ENCODE data around the gene TOM1L2.
"Not testable (repeated sequence)": the region's sequence is repeated elsewhere in the genome, so short reads cannot be mapped to it uniquely, and the experiment has no call there.

Gene TOM1L2

DNA sequence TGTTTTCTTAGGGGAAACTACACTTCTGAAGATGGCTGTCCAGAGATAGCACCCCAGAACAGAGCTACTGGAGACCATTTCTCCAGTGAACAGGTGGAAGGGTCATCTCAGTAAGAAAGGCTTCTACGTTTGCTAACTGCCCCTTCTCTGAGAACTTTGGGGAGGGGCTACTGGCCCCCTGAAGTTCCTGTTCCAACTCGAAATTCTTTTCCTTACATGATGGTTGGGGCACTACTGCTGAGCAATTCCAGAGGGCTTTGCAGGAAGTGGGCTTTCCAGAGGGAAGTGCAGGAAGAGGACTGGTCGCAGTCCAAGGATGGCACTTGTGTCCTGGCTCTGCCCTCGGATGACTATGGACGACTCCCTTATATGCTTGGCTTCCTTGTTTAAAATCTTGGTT, 31.2 kb downstream of the TOM1L2 start:
- no peak overlapping the region for H3K4me3 Mint-ChIP-seq
- no peak for ATAC-seq (replicated peaks)
- H3K27ac Mint-ChIP-seq = no peak overlapping the region

DNA sequence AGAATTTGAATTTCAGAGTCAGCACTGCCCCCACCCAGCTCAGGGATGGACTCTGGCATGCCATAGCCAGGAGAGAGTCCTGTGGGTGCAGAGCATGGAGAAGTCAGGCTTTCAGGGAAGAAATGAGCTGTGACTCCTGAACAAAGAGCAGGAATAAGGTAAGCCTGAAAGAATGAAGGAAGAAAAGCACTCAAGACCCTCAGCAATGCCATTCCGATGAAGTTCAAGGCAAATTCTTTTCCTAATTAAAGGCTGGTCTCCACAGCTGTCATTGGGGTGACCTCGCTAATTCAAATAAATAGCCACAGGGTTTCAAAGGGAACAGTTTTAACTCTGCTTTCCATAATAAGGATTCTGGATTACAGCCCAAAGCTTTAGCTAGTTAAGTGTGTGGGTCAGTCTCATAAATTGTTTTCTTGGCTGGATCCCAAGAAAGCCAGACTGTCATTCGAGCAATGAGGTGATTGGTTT, 31.7 kb downstream of the TOM1L2 start:
- no peak for ATAC-seq (replicated peaks)
- no peak for DNase-seq
- Mint-ChIP-seq H3K27me3 (no peaks in the 10 kb centered on the region), H3K4me3 (no peak overlapping the region), H3K36me3 (ENCODE audit: insufficient read depth) (no peaks in the 10 kb centered on the region), H3K9me3 (no peaks in the 10 kb centered on the region), H3K27ac (no peak overlapping the region), H3K4me1 (ENCODE audit: low read depth in 2 of 2) (peaks cover 23 to 26% of the 10 kb centered on the region in 2 donors)

More for the DNA sequence above, 31.2 kb downstream of the TOM1L2 start:
- H3K36me3 Mint-ChIP-seq (ENCODE audit: insufficient read depth) = no peaks in the 10 kb centered on the region
- H3K4me1 Mint-ChIP-seq (ENCODE audit: low read depth in 2 of 2) = peaks cover 21 to 23% of the 10 kb centered on the region in 2 donors
- no peak for DNase-seq
- H3K9me3 Mint-ChIP-seq = no peaks in the 10 kb centered on the region
- no peaks in the 10 kb centered on the region for H3K27me3 Mint-ChIP-seq

DNA sequence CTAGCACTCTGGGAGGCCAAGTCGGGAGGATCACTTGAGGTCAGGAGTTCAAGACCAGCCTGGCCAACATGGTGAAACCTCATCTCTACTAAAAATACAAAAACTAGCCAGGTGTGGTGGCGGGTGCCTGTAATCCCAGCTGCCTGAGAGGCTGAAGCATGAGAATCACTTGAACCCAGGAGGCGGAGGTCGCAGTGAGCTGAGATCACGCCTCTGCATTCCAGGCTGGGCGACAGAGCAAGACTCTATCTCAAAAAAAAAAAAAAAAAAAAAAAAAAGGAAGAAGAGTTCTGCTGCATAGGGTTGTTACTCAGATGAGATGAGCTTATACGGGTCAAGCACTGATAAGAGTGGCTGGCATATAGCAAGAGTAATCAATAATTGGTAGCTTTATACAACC, 32.3 kb downstream of the TOM1L2 start:
- H3K4me1 Mint-ChIP-seq (ENCODE audit: low read depth in 2 of 2) = peaks cover 25 to 31% of the 10 kb centered on the region in 2 donors
- not testable (repeated sequence) for H3K36me3 Mint-ChIP-seq (ENCODE audit: insufficient read depth); H3K27me3 Mint-ChIP-seq; H3K4me3 Mint-ChIP-seq; H3K9me3 Mint-ChIP-seq; ATAC-seq (replicated peaks); DNase-seq; H3K27ac Mint-ChIP-seq

DNA sequence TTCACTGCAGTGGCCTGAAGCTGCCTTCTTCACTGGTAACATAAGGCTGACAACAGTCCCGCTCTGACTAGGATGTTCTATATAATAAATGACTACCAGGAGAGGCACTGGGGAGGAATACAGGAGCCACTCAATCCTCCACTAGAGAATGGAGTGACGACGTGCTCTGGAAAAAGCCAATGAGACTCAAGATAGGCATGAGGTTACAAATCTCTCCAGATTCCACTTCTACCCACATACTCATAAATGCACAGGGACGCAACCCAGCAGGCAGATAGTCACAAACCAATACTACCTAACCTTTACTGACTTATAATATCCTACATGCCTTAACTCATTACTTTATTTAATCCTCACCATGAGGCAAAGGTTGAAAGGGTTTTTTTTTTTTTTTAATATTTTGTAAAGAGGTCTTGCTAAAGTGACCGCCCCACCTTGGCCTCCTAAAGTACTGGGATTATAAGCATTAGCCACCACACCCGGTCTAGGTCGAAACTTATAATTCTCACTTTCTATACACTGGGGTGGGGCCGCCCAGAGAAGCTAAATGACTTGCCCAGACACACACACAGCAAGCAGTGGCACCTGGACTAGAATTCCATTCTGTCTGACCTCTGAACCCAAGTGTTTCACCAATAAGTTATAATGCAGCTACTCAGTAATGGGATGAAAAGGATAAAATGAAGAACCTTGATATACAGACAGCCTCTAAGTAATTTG, 33.7 kb downstream of the TOM1L2 start:
- ATAC-seq (replicated peaks) (no peak), DNase-seq (no peak)
- Mint-ChIP-seq H3K27ac (peak overlapping the region in 1 of 2 donors; percentile 17), H3K27me3 (no peaks in the 10 kb centered on the region), H3K4me3 (no peak overlapping the region), H3K4me1 (ENCODE audit: low read depth in 2 of 2) (peaks cover 25 to 27% of the 10 kb centered on the region in 2 donors), H3K36me3 (ENCODE audit: insufficient read depth) (no peaks in the 10 kb centered on the region), H3K9me3 (no peaks in the 10 kb centered on the region)

DNA sequence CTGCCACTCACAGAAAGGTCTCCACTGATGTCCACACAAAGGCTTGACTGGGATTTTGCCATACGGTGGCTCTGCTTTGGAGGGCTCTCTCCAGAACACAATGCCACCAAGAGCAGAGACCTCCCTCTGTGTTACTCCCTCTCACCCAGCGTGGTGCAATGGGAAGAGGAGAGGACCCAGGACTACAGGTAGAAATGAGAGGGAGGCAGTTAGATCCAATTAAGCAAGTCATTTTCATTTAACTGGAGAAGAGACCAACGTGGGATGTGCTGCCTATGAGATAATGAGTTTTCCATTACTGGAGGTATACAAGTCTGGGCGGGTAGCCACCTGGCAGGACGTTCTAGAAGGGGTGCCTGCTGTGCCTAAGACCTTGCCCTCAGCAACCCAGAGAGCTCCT, 34.2 kb downstream of the TOM1L2 start:
- Mint-ChIP-seq H3K4me1 (ENCODE audit: low read depth in 2 of 2) (peaks cover 19 to 22% of the 10 kb centered on the region in 2 donors), H3K27ac (peak overlapping the region in 1 of 2 donors; percentile 17), H3K36me3 (ENCODE audit: insufficient read depth) (no peaks in the 10 kb centered on the region), H3K27me3 (no peaks in the 10 kb centered on the region), H3K9me3 (no peaks in the 10 kb centered on the region), H3K4me3 (no peak overlapping the region)
- DNase-seq = no peak
- ATAC-seq (replicated peaks) = no peak

DNA sequence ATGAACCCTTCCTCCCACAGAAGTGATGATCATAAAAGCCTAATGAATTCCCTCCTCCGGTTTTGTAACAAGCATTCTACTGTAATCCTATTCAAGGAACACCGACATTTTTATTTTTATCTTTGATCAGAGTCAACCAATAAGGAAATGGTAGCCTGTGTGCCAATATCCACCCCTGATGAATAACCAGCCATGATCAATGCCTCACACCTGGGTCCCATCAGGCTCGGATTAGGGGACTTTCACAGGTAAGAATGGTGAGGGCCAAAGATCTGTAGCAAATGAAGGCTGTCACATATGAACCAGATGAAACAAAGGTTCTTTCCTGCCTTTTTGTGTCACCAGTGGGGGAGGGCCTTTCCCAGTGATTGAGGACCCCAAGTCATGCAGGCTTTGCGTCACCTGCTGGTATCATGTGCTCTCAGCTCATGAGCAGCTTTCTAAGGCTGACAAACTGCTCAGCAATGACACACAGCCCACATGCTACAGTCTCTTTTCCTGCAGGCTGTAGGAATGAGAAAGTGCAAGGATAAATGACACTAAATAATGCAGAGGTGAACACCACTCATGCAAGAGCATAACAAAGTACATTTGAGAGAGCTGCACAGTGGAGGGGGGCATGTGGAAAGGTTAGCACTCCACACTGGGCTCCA, 34.9 kb downstream of the TOM1L2 start:
- DNase-seq (no peak), ATAC-seq (replicated peaks) (no peak)
- H3K36me3 Mint-ChIP-seq (ENCODE audit: insufficient read depth) = no peaks in the 10 kb centered on the region
- H3K27ac Mint-ChIP-seq = no peak overlapping the region
- H3K4me3 Mint-ChIP-seq = no peak overlapping the region
- peaks cover 19 to 22% of the 10 kb centered on the region in 2 donors for H3K4me1 Mint-ChIP-seq (ENCODE audit: low read depth in 2 of 2)
- no peaks in the 10 kb centered on the region for H3K9me3 Mint-ChIP-seq
- no peaks in the 10 kb centered on the region for H3K27me3 Mint-ChIP-seq

DNA sequence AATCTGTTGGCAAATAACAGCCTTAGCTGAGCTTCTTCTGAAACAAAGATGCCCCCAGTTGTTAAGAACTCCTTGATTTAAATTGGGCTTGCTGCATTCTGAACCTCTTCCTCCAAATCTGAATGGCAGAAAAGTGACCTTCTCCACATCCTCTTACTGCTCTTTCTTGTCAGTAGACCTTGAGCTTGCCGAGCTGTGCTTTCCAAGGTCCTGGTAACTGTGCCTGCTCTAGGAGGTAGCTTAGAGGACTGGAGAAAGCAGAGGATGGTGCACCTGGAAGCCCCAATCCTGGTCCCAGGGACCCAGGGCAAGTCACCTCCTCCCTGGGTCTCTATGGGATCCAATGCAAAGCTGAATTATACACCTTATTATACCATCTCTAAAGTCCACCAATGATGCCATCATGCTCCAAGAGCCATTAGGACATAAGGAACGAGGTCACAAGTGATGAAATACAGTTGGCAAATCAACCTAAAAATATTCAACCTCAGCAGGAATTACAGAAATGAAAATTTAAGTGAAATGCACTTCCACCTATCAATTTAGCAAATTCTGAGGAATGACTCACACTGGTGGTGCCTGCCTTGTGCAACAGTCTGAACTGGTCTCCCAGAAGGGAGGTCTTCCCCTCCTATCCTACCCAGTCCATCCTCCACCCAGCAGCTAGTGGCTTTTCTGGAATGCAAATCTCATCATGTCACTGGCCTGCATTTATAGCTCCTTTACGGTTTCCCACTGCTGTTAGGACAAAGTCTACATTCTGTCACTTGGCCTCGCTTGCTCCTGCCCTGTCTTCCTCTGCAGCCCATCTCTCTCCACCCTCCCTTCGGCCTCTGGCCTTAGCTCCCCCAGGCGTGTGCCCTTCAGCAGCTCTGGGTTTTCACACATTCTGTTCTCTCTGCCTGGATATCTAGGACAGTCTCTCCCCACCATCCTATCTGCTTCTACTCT, 36.6 kb downstream of the TOM1L2 start:
- ATAC-seq (replicated peaks) (no peak), DNase-seq (no peak)
- H3K27ac Mint-ChIP-seq = peak overlapping the region in 1 of 2 donors; percentile 53
- H3K4me1 Mint-ChIP-seq (ENCODE audit: low read depth in 2 of 2) = peaks cover 15 to 24% of the 10 kb centered on the region in 2 donors
- no peaks in the 10 kb centered on the region for H3K36me3 Mint-ChIP-seq (ENCODE audit: insufficient read depth)
- no peaks in the 10 kb centered on the region for H3K9me3 Mint-ChIP-seq
- peak overlapping the region in 1 of 2 donors; percentile 18 for H3K4me3 Mint-ChIP-seq
- no peaks in the 10 kb centered on the region for H3K27me3 Mint-ChIP-seq

DNA sequence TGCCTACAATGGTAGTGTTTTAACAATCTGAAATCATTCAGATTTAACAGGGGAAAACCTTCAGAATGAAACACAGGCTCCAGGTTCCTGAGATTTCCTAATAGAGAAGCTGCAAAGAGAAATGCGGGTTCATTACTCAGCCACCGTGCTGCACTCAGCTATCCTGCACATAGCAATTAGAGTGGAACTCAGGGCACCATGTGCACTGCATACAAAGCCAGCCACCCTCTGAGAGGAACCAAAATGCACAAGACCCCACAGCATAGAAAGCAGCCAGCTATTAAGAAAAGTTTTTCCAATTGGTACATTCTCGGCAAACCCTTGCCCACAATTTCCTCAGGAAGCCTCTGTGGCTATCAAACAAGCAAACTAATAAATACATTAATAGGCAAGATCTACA, 37.4 kb downstream of the TOM1L2 start:
- H3K36me3 Mint-ChIP-seq (ENCODE audit: insufficient read depth) = no peaks in the 10 kb centered on the region
- H3K9me3 Mint-ChIP-seq = no peaks in the 10 kb centered on the region
- no peaks in the 10 kb centered on the region for H3K27me3 Mint-ChIP-seq
- H3K27ac Mint-ChIP-seq = peak overlapping the region in 1 of 2 donors; percentile 21
- H3K4me1 Mint-ChIP-seq (ENCODE audit: low read depth in 2 of 2) = peaks cover 15 to 24% of the 10 kb centered on the region in 2 donors
- H3K4me3 Mint-ChIP-seq = no peak overlapping the region
- no peak for DNase-seq
- no peak for ATAC-seq (replicated peaks)

DNA sequence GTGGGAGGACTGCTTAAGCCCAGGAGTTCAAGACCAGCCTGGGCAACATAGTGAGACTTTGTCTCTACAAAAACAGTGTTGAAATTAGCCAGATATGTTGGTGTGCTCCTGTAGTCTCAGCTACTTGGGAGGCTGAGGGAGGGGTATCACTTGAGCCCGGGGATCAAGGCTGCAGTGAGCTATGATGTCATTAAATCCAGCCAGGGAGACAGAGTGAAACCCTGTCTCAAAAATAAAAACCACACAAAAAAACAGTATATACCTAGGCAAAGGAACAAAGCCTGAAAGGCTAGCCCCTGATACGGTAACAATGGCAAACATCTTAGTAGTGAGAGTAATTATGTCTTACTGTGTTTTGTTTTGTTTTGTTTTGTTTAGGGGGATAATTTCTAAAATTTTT, 38.0 kb downstream of the TOM1L2 start:
- ATAC-seq (replicated peaks) = no peak
- Mint-ChIP-seq H3K36me3 (ENCODE audit: insufficient read depth) (no peaks in the 10 kb centered on the region), H3K27ac (no peak overlapping the region)

DNA sequence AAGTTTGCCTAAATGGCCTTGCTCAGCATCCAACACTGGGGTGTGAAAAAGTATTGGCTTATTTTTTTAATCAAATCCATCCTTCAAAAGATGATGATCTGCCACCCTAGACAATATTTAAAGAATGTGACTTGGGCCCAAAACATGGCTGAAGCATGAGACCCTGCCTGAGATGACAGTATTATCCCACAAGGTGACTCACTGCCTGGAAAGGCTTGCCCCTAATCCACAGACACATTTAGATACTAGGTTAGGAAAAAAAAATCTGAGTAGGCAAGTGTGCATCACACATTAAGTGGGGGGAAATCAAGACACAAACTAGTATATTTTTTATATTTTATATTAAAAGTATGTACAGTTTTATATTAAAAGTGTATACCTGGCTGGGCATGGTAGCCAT, 38.4 kb downstream of the TOM1L2 start:
- DNase-seq (no peak), ATAC-seq (replicated peaks) (no peak)
- no peaks in the 10 kb centered on the region for H3K9me3 Mint-ChIP-seq
- H3K4me3 Mint-ChIP-seq = no peak overlapping the region
- no peaks in the 10 kb centered on the region for H3K27me3 Mint-ChIP-seq
- no peaks in the 10 kb centered on the region for H3K36me3 Mint-ChIP-seq (ENCODE audit: insufficient read depth)
- peaks cover 15 to 25% of the 10 kb centered on the region in 2 donors for H3K4me1 Mint-ChIP-seq (ENCODE audit: low read depth in 2 of 2)
- H3K27ac Mint-ChIP-seq = no peak overlapping the region

More for the DNA sequence above, 38.0 kb downstream of the TOM1L2 start:
- H3K4me1 Mint-ChIP-seq (ENCODE audit: low read depth in 2 of 2) = peaks cover 15 to 25% of the 10 kb centered on the region in 2 donors
- no peak overlapping the region for H3K4me3 Mint-ChIP-seq
- H3K27me3 Mint-ChIP-seq = no peaks in the 10 kb centered on the region
- DNase-seq = no peak
- H3K9me3 Mint-ChIP-seq = no peaks in the 10 kb centered on the region

DNA sequence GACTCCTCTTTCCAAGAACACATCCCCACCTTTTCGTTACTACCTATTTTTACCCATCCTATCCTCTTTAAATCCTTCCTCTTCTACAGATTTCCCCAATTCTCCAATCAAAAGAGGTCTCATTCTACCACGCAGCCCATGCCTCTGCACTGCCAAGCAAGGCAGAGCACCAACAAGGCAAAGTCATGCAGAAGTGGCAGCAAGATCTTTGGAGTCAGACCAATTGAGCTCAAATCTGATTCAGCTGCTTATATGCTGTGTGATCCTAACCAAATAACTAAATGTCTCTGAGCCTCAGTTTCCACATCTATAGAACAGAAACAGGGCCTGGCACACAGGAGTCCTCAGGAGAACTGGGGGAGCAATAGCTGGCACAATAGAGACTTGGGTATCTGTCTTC, 41.0 kb downstream of the TOM1L2 start:
- Mint-ChIP-seq H3K4me1 (ENCODE audit: low read depth in 2 of 2) (peaks cover 16 to 18% of the 10 kb centered on the region in 2 donors), H3K4me3 (no peak overlapping the region), H3K27me3 (no peaks in the 10 kb centered on the region), H3K36me3 (ENCODE audit: insufficient read depth) (no peaks in the 10 kb centered on the region), H3K27ac (peak overlapping the region in 1 of 2 donors; percentile 33), H3K9me3 (no peaks in the 10 kb centered on the region)
- DNase-seq (no peak), ATAC-seq (replicated peaks) (no peak)

DNA sequence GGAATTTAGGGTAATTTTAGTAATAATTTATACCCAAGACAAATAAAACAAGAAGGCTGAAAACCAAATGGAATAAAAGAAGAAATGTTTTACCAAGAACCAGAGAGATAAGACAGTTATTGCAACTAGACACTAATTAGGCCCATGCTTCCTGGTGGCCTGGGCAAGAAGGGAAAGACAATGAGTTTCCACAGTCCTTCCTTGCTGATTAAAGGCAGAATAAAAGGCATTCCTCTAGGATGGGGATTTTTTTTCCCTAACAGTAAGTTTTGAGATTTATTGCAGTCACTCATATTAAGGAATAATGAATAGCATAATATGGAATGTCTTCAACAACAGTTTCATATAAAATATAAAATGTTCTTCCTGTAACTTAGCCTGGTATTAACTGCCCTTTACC, 41.5 kb downstream of the TOM1L2 start:
- Mint-ChIP-seq H3K27me3 (no peaks in the 10 kb centered on the region), H3K4me1 (ENCODE audit: low read depth in 2 of 2) (peaks cover 12 to 14% of the 10 kb centered on the region in 2 donors), H3K4me3 (no peak overlapping the region), H3K36me3 (ENCODE audit: insufficient read depth) (no peaks in the 10 kb centered on the region), H3K27ac (peak overlapping the region in 1 of 2 donors; percentile 33), H3K9me3 (no peaks in the 10 kb centered on the region)
- DNase-seq = no peak
- ATAC-seq (replicated peaks) = no peak

DNA sequence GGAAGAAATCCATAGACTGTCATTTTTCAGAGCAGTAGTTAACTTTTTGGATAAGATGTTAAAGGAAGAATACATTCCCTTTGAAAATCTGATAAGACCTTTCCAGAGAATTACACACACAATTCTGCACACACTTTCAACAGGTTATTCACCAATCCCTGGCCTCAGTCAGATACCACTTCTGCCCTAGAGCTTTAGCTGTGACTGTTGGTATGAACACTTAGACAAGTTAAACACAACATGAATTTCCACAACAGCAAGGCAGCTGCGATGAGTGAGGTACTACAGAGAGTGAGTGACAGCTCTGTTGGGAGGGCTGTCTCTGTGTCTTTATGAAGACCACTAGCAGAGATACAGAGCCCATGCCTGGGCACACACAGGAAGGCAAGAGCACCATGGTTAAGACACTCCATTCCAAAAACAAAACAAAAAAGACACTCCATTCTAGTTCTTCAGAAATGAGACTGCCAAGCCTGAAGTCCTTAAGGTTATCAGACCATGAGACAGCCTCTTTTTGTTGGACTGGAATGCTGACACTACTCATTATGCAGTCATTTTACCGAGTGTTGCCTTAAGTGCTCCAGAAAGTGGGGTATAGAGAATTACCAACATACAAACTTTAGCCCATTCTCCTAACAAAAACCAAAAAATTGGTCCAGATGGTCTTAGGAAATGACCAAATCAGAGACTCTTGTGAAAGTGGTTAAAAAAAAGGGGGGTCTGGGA, 42.4 kb downstream of the TOM1L2 start:
- H3K27ac Mint-ChIP-seq = peak overlapping the region in 1 of 2 donors; percentile 73
- no peak for DNase-seq
- no peaks in the 10 kb centered on the region for H3K27me3 Mint-ChIP-seq
- H3K4me3 Mint-ChIP-seq = no peak overlapping the region
- no peaks in the 10 kb centered on the region for H3K36me3 Mint-ChIP-seq (ENCODE audit: insufficient read depth)
- no peak for ATAC-seq (replicated peaks)
- H3K4me1 Mint-ChIP-seq (ENCODE audit: low read depth in 2 of 2) = peaks cover 4 to 7% of the 10 kb centered on the region in 2 donors
- no peaks in the 10 kb centered on the region for H3K9me3 Mint-ChIP-seq
